Smooth muscle cell of trachea (primary cell): ENCODE data around the gene SNRNP40. TPM values are rescaled to one million over a fixed set of nuclear protein-coding genes. Genes with fewer than 3 reads are reported as not detected.

Source experiments
- total RNA-seq: library from RNA; depleted of rRNA; stranded (reverse); fragments of >200 nt; gene quantifications from 2 replicates; pipeline ENCODE4 v1.2.1, GENCODE V29; 2014

Gene SNRNP40
- total RNA-seq = 83.2 and 91.9 TPM in 2 replicates

DNA sequence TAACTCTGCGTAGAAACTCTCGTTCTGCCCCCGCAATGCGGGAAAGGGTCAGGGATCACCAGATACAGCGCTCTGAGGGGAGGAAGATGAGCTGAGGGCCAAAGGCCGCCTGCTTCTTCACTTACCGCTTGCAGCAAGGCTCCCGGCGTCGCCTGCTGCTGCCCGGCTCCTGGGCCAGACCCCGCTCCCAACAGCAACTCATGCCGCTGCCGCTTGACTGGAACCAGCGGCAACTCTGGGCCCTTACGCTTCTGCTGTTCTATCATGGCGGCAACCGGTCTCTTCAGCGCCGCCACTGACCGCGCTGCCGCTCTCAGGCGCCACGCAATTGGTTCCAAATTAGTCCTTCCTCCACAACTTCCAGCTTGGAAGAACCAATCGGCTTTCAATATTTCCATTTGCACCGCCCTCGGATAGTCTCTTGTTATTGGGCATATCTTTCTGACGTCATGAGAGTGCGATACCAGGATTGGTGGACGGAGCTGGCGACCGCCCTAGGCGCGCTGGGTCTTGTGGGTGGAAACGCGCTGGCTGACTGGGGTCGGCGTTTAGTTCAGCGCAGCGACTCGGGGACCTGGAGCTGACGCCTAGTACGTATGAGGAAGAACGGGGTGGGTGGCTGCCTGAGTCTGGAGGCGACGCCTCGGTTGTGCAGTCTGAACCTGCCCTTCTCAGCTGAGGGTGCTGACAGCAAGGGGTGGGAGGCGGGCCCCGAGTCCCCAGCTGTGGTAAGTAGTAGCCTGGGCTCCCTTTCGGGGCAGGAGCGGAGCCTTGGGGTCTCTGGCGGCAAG lies at the start of gene SNRNP40, which contains the start of gene ZCCHC17:
SNRNP40 (minus strand) TSS at position 303 of the 791 bp plus-strand sequence; CDS start at position 266, 37 bp downstream.
ZCCHC17 (plus strand) TSS at position 547 of the 791 bp plus-strand sequence. CDS start 13,067 bp downstream, outside the sequence.

DNA sequence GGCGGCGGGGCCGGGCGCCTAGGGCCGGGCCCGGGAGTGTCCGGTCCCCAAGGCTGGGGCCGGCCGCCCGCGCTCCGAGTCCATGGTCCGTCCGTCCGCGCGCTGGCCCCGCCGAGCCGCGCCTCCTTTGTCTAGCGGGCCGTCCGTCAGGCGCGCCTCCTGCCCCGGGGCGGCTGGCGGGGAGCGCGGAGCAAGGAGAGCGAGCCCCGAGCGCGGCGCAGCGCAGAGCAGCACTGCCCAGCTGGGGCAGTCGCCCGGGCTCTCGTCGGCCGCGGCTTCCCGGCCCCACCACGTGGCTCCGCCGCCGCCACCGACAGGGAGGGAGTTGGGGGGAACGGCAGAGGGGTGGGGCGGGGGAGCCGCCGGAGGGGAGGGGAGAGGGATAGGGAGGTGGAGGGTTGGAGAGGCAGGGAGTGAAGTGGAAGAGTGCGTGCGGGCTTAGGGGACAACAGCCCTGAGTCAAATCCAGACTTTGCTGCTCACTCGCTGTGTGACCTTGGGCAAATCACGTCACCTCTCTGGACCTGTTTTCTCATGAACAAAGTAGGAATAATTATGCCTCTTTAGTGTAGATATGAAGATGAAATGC lies 56.8 kb downstream of the SNRNP40 start, which contains the start of gene NKAIN1:
NKAIN1 (minus strand) TSS at position 235 of the 589 bp plus-strand sequence. CDS start 340 bp downstream, outside the sequence.

Other genes with a start within 250 kb of the SNRNP40 start
- 64.1 and 78.7 TPM in 2 replicates for gene PUM1, start 231.1 kb downstream of the SNRNP40 start, total RNA-seq
- gene NKAIN1, start 56.9 kb downstream of the SNRNP40 start, total RNA-seq = 0.33 TPM in 1 of 2 replicates, not detected in the other
- gene ZCCHC17, start 244 bp upstream of the SNRNP40 start, total RNA-seq = 31.3 and 41.9 TPM in 2 replicates
- gene FABP3, start 76.3 kb upstream of the SNRNP40 start, total RNA-seq = 39.5 and 109 TPM in 2 replicates
- gene SERINC2, start 116.4 kb upstream of the SNRNP40 start, total RNA-seq = 5.5 and 38.9 TPM in 2 replicates